ENCODE data around the gene TAMALIN. TPM values are rescaled to one million over a fixed set of nuclear protein-coding genes. Genes with fewer than 3 reads are reported as not detected.
A peak's percentile ranks its signal among the peaks of the same experiment; 100 is the strongest.

Gene TAMALIN
- total and polyA plus RNA-seq, 2 of the 4 experiments (the other 2 are of a cell fraction) = 2.7 to 5.3 TPM

DNA sequence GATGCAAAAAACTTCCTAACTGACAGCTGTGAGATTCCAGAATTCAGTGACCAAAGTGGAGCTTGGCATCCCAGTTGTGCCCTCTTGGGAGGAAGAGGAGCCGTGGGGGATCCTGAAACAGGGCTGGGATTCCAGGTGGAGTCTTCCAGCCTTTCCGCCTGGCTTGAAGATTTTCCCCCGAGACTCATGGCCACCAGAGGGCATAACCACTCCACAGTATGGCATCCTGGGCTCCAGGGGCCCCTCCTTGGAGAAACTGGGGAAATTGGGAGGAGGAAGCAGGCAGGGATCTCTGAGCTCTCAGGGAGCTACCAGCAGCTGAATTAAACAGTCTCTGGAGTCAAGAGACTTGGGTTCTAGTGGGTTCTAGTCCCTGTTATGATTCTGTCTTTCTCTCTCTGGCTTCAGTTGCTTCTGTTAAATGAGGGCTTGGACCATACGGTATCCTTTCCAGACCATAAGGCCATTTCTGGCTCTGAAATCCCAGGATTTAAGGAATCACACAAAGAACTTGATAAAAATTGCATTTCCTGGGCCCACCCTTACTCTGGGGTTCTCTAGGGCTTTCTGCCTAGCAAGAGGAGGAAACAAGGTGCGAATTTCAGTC lies 2.6 kb upstream of the TAMALIN start:
- DNase-seq (peak; percentile 55), ATAC-seq (ENCODE audit: low read depth) (peak; percentile 51)
- H2AK9ac ChIP-seq (replicated peaks; ENCODE audit: low read depth, low read length, poor library complexity) = peak overlapping the region; percentile 86
- H3K23ac ChIP-seq (ENCODE audit: low read depth, low read length) = no peak overlapping the region
- peaks cover 3 to 24% of the 10 kb centered on the region in 2 experiments; a peak in 3 of 4 replicates for H3K79me1 ChIP-seq (ENCODE audit: low read depth in 1 of 2, low read length in 2 of 2)
- no peak overlapping the region for H3K4me3 ChIP-seq (ENCODE audit: insufficient read depth, low read depth, low read length)
- H4K8ac ChIP-seq (ENCODE audit: low read depth in 2 of 2, low read length in 2 of 2) = no peak overlapping the region
- H3K9me3 ChIP-seq (ENCODE audit: control insufficient read depth, insufficient read depth, low read length) = no peaks in the 10 kb centered on the region
- dilution Hi-C loops (cut with HindIII; ENCODE audit: low sequenced_read_pairs, unreplicated experiment) (no loop called here), in situ Hi-C loops (cut with MboI; ENCODE audit: low sequenced_read_pairs) (no loop called here), intact Hi-C loops (cut with micrococcal nuclease) (loop anchor here (1.0 kb wide), 1 partner anchor 16 kb away; no protein-coding TSS in a partner anchor)
- no peaks in the 10 kb centered on the region; the same call in 1 of the 2 replicates for H4K20me1 ChIP-seq (ENCODE audit: insufficient read depth, low read length)
- H3K4me2 ChIP-seq (ENCODE audit: low read depth, low read length) = no peak overlapping the region
- no peak overlapping the region for H3K9ac ChIP-seq (ENCODE audit: low read depth, low read length)
- no peak overlapping the region for H2BK15ac ChIP-seq (ENCODE audit: low read depth, low read length)
- no CpG with 5 or more reads among the region's 5 CpGs for WGBS, 2 experiments (ENCODE audit: extremely low coverage in 2 of 2, insufficient read length in 1 of 2)
- H3K9me1 ChIP-seq (ENCODE audit: insufficient read depth, low read length) = peaks cover 10% of the 10 kb centered on the region; the same call in 1 of the 2 replicates
- ChIA-PET CTCF (interaction anchor here (0.6 to 7.8 kb wide), 11 partner anchors 9 to 1274 kb away, joined by 3 to 128 read pairs (median 4); partner anchors contain the start of gene NR4A1), POLR2A (ENCODE audit: unreplicated experiment) (interaction anchor here (1.2 kb wide), 1 partner anchor 16 kb away, joined by 3 read pairs; no protein-coding TSS in a partner anchor)
- H2BK20ac ChIP-seq (ENCODE audit: low read depth, low read length) = no peak overlapping the region
- no peak overlapping the region for H3K56ac ChIP-seq (ENCODE audit: extremely low read depth, insufficient read depth, low read length)
- H3K27ac ChIP-seq (ENCODE audit: insufficient read depth, low read length) = no peak overlapping the region
- H2BK5ac ChIP-seq (ENCODE audit: low read depth, low read length, poor library complexity, severe bottlenecking) = no peak overlapping the region
- H2BK120ac ChIP-seq (ENCODE audit: low read depth, low read length) = no peak overlapping the region
- no peaks in the 10 kb centered on the region for H3K27me3 ChIP-seq (ENCODE audit: control insufficient read depth, insufficient read depth, low read length)
- no peak overlapping the region for H3K14ac ChIP-seq (replicated peaks; ENCODE audit: low read depth, low read length)
- H3K4me1 ChIP-seq (ENCODE audit: control insufficient read depth, insufficient read depth, low read length) = peaks cover 4% of the 10 kb centered on the region; the same call in 1 of the 2 replicates
- H2AFZ ChIP-seq (replicated peaks; ENCODE audit: low read length, poor library complexity) = peak overlapping the region; percentile 64
- H3K4ac ChIP-seq (ENCODE audit: low read depth, low read length) = no peak overlapping the region; the same call in 1 of the 2 replicates
- BruUV-seq (replicated peaks) = no TSS peak
- H3K18ac ChIP-seq (ENCODE audit: low read depth, low read length) = no peak overlapping the region
- H3K36me3 ChIP-seq (ENCODE audit: control insufficient read depth, insufficient read depth, low read length) = peaks cover 2% of the 10 kb centered on the region
- no peak overlapping the region for H4K91ac ChIP-seq (ENCODE audit: insufficient read depth, low read depth, low read length)
- H4K5ac ChIP-seq (ENCODE audit: low read depth, low read length) = no peak overlapping the region
- 0 out of 2 replicates have a peak overlapping the region, but pooled peaks have one; percentile 26 for H2AK5ac ChIP-seq (ENCODE audit: low read depth, low read length)
- TF ChIP-seq MAFK (IDR thresholded peaks at IDR 0.05; ENCODE audit: low read depth, low read length) (no peak), FOS (IDR thresholded peaks at IDR 0.05; ENCODE audit: low read depth, low read length) (no peak), CEBPB (IDR thresholded peaks at IDR 0.05; ENCODE audit: low read depth, low read length) (no peak), POLR2A (IDR thresholded peaks at IDR 0.05; ENCODE audit: low read depth, low read length) (no peak), MXI1 (IDR thresholded peaks at IDR 0.05; ENCODE audit: borderline replicate concordance, low read depth, low read length) (no peak), RAD21 (IDR thresholded peaks at IDR 0.05; ENCODE audit: low read length) (peak; percentile 87), NFE2L2 (IDR thresholded peaks at IDR 0.05; ENCODE audit: low read depth, low read length) (no peak), CHD1 (IDR thresholded peaks at IDR 0.05; ENCODE audit: low read depth, low read length) (no peak), BHLHE40 (IDR thresholded peaks at IDR 0.05; ENCODE audit: low read depth, low read length) (no peak), SMC3 (IDR thresholded peaks at IDR 0.05; ENCODE audit: low read depth, low read length) (peak; percentile 93), RFX5 (IDR thresholded peaks at IDR 0.05; ENCODE audit: low read depth, low read length) (no peak), MAZ (IDR thresholded peaks at IDR 0.05; ENCODE audit: borderline replicate concordance, low read depth, low read length) (peak; percentile 74; the same call in 1 of the 2 replicates)
- TF ChIP-seq, protein P1, sequence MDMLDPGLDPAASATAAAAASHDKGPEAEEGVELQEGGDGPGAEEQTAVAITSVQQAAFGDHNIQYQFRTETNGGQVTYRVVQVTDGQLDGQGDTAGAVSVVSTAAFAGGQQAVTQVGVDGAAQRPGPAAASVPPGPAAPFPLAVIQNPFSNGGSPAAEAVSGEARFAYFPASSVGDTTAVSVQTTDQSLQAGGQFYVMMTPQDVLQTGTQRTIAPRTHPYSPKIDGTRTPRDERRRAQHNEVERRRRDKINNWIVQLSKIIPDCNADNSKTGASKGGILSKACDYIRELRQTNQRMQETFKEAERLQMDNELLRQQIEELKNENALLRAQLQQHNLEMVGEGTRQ (IDR thresholded peaks at IDR 0.05; ENCODE audit: low read depth, low read length) = no peak
- TF ChIP-seq, protein P2, sequence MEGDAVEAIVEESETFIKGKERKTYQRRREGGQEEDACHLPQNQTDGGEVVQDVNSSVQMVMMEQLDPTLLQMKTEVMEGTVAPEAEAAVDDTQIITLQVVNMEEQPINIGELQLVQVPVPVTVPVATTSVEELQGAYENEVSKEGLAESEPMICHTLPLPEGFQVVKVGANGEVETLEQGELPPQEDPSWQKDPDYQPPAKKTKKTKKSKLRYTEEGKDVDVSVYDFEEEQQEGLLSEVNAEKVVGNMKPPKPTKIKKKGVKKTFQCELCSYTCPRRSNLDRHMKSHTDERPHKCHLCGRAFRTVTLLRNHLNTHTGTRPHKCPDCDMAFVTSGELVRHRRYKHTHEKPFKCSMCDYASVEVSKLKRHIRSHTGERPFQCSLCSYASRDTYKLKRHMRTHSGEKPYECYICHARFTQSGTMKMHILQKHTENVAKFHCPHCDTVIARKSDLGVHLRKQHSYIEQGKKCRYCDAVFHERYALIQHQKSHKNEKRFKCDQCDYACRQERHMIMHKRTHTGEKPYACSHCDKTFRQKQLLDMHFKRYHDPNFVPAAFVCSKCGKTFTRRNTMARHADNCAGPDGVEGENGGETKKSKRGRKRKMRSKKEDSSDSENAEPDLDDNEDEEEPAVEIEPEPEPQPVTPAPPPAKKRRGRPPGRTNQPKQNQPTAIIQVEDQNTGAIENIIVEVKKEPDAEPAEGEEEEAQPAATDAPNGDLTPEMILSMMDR (conservative IDR thresholded peaks at IDR 0.05; ENCODE audit: low read depth, low read length) = peak; percentile 84
- TF ChIP-seq, protein P3, sequence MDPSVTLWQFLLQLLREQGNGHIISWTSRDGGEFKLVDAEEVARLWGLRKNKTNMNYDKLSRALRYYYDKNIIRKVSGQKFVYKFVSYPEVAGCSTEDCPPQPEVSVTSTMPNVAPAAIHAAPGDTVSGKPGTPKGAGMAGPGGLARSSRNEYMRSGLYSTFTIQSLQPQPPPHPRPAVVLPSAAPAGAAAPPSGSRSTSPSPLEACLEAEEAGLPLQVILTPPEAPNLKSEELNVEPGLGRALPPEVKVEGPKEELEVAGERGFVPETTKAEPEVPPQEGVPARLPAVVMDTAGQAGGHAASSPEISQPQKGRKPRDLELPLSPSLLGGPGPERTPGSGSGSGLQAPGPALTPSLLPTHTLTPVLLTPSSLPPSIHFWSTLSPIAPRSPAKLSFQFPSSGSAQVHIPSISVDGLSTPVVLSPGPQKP (IDR thresholded peaks at IDR 0.05; ENCODE audit: borderline replicate concordance, low read depth, low read length) = no peak
